Suprapubic skin (tissue), 4 donors: ENCODE measurements around the gene ZNF546. TPM values are rescaled to one million over a fixed set of nuclear protein-coding genes. Genes with fewer than 3 reads are reported as not detected.

Experiments used
- DNase-seq, 2 donors: peaks; one replicate each; pipeline ENCODE4 v3.0.0-alpha.2; 2019; ENCODE audit warnings: low spot score in 2 of 2
- H3K27ac ChIP-seq: fragments of 200-600 bp; sonication (generic); one replicate; pipeline ENCODE4 v1.5.1; 2019
- H3K27me3 ChIP-seq: fragments of 200-600 bp; sonication (generic); one replicate; pipeline ENCODE4 v1.5.1; 2019
- H3K36me3 ChIP-seq: fragments of 200-600 bp; sonication (generic); one replicate; pipeline ENCODE4 v1.5.1; 2019
- H3K4me1 ChIP-seq: fragments of 200-600 bp; sonication (generic); one replicate; pipeline ENCODE4 v1.5.1; 2019
- H3K4me3 ChIP-seq: fragments of 200-600 bp; sonication (generic); one replicate; pipeline ENCODE4 v1.5.1; 2019; ENCODE audit warnings: mild to moderate bottlenecking
- H3K9me3 ChIP-seq: fragments of 200-600 bp; sonication (generic); one replicate; pipeline ENCODE4 v1.5.1; 2019
- CTCF ChIP-seq, 2 donors: fragments of 200-600 bp in 1 of 2; fragments of 450-650 bp in 1 of 2; sonication (generic) in 1 of 2; IDR thresholded peaks; one replicate each; pipeline ENCODE4 v1.5.1; 2016 to 2019; ENCODE audit warnings: antibody characterized with exemption in 2 of 2, mild to moderate bottlenecking in 1 of 2, moderate library complexity in 1 of 2
- EP300 ChIP-seq: sonication (generic); formaldehyde crosslinking; IDR thresholded peaks from one replicate; pipeline ENCODE4 v1.6.1; 2017; ENCODE audit warnings: antibody characterized with exemption
- POLR2A ChIP-seq, 2 donors: fragments of 450-650 bp; IDR thresholded peaks; one replicate each; pipeline ENCODE4 v1.6.1; 2017; ENCODE audit warnings: antibody characterized with exemption in 2 of 2, mild to moderate bottlenecking in 2 of 2, moderate library complexity in 2 of 2
- POLR2AphosphoS5 ChIP-seq, 3 donors: sonication (generic); formaldehyde crosslinking; IDR thresholded peaks; one replicate each; pipeline ENCODE4 v1.6.1; 2017; ENCODE audit warnings: antibody characterized with exemption in 3 of 3
- WGBS: methylation state at CpG from one replicate; pipeline ENCODE4 v1.1.5; 2018; 5-methylcytosine and 5-hydroxymethylcytosine counted together
- total RNA-seq, 4 donors: library from RNA; depleted of rRNA; stranded (reverse); fragments of >200 nt; gene quantifications; one replicate each; pipeline ENCODE4 v1.1.0, GENCODE V29; 2016

The ZNF546 gene
- total RNA-seq, 4 donors from 2014 or later = 0.72 to 6.2 (median 1.5) TPM

GRCh38 chr19:39974377-39975155, 22.3 kb upstream of the ZNF546 start:
- no peak for DNase-seq
- WGBS = 81% methylated on average over 24 of the region's 24 CpGs
- H3K4me1 ChIP-seq = peaks cover 22% of the 10 kb centered on the region
- no peak overlapping the region for H3K4me3 ChIP-seq
- H3K9me3 ChIP-seq = no peaks in the 10 kb centered on the region
- no peaks in the 10 kb centered on the region for H3K27me3 ChIP-seq
- H3K36me3 ChIP-seq = peaks cover 66% of the 10 kb centered on the region
- TF ChIP-seq EP300 (no peak), CTCF (IDR thresholded peaks at IDR 0.05) (no peak), POLR2A (IDR thresholded peaks at IDR 0.05) (no peak), POLR2AphosphoS5 (IDR thresholded peaks at IDR 0.05) (no peak)
- no peak overlapping the region for H3K27ac ChIP-seq

- no peak overlapping the region for H3K27ac ChIP-seq
- H3K4me1 ChIP-seq = no peaks in the 10 kb centered on the region
- peaks cover 22% of the 10 kb centered on the region for H3K9me3 ChIP-seq
- DNase-seq = no peak
- H3K36me3 ChIP-seq = peaks cover 52% of the 10 kb centered on the region
- no peak for TF ChIP-seq POLR2AphosphoS5 (IDR thresholded peaks at IDR 0.05)
- no peak for TF ChIP-seq CTCF (IDR thresholded peaks at IDR 0.05)
- no peak for TF ChIP-seq EP300
- no peak for TF ChIP-seq POLR2A (IDR thresholded peaks at IDR 0.05)
- H3K27me3 ChIP-seq = no peaks in the 10 kb centered on the region
- H3K4me3 ChIP-seq = no peak overlapping the region
- 94% methylated on average over 1 of the region's 1 CpG for WGBS
Measured at GRCh38 chr19:39982883-39983282, 14.0 kb upstream of the ZNF546 start.

GRCh38 chr19:39983695-39984300, 13.1 kb upstream of the ZNF546 start:
- H3K27me3 ChIP-seq = no peaks in the 10 kb centered on the region
- H3K9me3 ChIP-seq = peaks cover 22% of the 10 kb centered on the region
- H3K4me3 ChIP-seq = no peak overlapping the region
- 83% methylated on average over 5 of the region's 5 CpGs for WGBS
- H3K4me1 ChIP-seq = no peaks in the 10 kb centered on the region
- H3K36me3 ChIP-seq = peaks cover 43% of the 10 kb centered on the region
- no peak for DNase-seq
- no peak for TF ChIP-seq POLR2AphosphoS5 (IDR thresholded peaks at IDR 0.05)
- no peak for TF ChIP-seq CTCF (IDR thresholded peaks at IDR 0.05)
- no peak for TF ChIP-seq POLR2A (IDR thresholded peaks at IDR 0.05)
- no peak for TF ChIP-seq EP300
- H3K27ac ChIP-seq = no peak overlapping the region

GRCh38 chr19:39986643-39987042, 10.2 kb upstream of the ZNF546 start:
- H3K27ac ChIP-seq = no peak overlapping the region
- H3K9me3 ChIP-seq = peaks cover 22% of the 10 kb centered on the region
- H3K4me1 ChIP-seq = no peaks in the 10 kb centered on the region
- no peak for DNase-seq
- H3K36me3 ChIP-seq = peaks cover 14% of the 10 kb centered on the region
- no peak for TF ChIP-seq POLR2AphosphoS5 (IDR thresholded peaks at IDR 0.05)
- no peak for TF ChIP-seq POLR2A (IDR thresholded peaks at IDR 0.05)
- no peak for TF ChIP-seq CTCF (IDR thresholded peaks at IDR 0.05)
- TF ChIP-seq EP300 = no peak
- no peak overlapping the region for H3K4me3 ChIP-seq
- no peaks in the 10 kb centered on the region for H3K27me3 ChIP-seq

- Histone ChIP-seq H3K4me1 (no peaks in the 10 kb centered on the region), H3K9me3 (peaks cover 22% of the 10 kb centered on the region), H3K4me3 (no peak overlapping the region), H3K36me3 (peaks cover 9% of the 10 kb centered on the region), H3K27ac (no peak overlapping the region), H3K27me3 (no peaks in the 10 kb centered on the region)
- TF ChIP-seq POLR2AphosphoS5 (IDR thresholded peaks at IDR 0.05) = no peak
- no peak for TF ChIP-seq CTCF (IDR thresholded peaks at IDR 0.05)
- TF ChIP-seq EP300 = no peak
- no peak for TF ChIP-seq POLR2A (IDR thresholded peaks at IDR 0.05)
- DNase-seq = no peak
Measured at GRCh38 chr19:39987167-39987566, 9.7 kb upstream of the ZNF546 start.
